T-cell (primary cell): Measurements from ENCODE around the gene PTPRS. TPM values are rescaled to one million over a fixed set of nuclear protein-coding genes. Genes with fewer than 3 reads are reported as not detected.

Source experiments
- ATAC-seq, 4 experiments: fragments of 200-7000 bp in 3 of 4; fragments of 150-1000 bp in 1 of 4; cut with Tn5 transposase; replicated peaks in 1 of 4; 1 replicate in 3 of 4; 2 replicates in 1 of 4; pipeline ENCODE4 v1.10.0; 2021; ENCODE audit warnings: moderate library complexity in 3 of 4, mild to moderate bottlenecking in 2 of 4, moderate number of reproducible peaks in 1 of 4
- CTCF ChIA-PET, 2 donors: fragments of 300-600 bp; sonication (Branson Sonifier 250); formaldehyde crosslinking; loops; one replicate each; lab custom pipeline; 2022; ENCODE audit warnings: antibody characterized with exemption in 2 of 2; lab: Charles Lee
- POLR2A ChIA-PET, 2 donors: fragments of 300-600 bp; sonication (Branson Sonifier 250); formaldehyde crosslinking; loops; one replicate each; lab custom pipeline; 2022; ENCODE audit warnings: antibody characterized with exemption in 2 of 2; lab: Charles Lee
- DNase-seq, 35 experiments: peaks; one replicate each; pipeline versions ENCODE4 v3.0.0 to v3.0.0-alpha.2; 2013 to 2023
- H3K27ac ChIP-seq: one replicate; pipeline ENCODE4 v1.5.1; 2013; ENCODE audit warnings: low read length
- H3K27me3 ChIP-seq, 2 experiments: replicated peaks in 1 of 2; 1 replicate in 1 of 2; 2 replicates in 1 of 2; pipeline versions ENCODE4 v1.6.1 to v1.7.0; 2013; ENCODE audit warnings: low read length in 1 of 2, mixed read lengths in 1 of 2; ENCODE audit not compliant: control insufficient read depth in 2 of 2, insufficient read depth in 2 of 2; ENCODE audit errors: extremely low read depth in 1 of 2
- H3K36me3 ChIP-seq, 2 donors: 1 replicate in 1 of 2; 2 replicates in 1 of 2; pipeline versions ENCODE4 v1.6.1 to v1.7.0; 2013; ENCODE audit warnings: low read length in 1 of 2; ENCODE audit not compliant: control insufficient read depth in 2 of 2, insufficient read depth in 1 of 2; ENCODE audit errors: extremely low read depth in 1 of 2
- H3K4me1 ChIP-seq, 2 experiments: 1 replicate in 1 of 2; 2 replicates in 1 of 2; pipeline versions ENCODE4 v1.6.1 to v1.7.0; 2013; ENCODE audit warnings: low read length in 2 of 2, mixed read lengths in 1 of 2; ENCODE audit not compliant: insufficient read depth in 2 of 2, control insufficient read depth in 1 of 2; ENCODE audit errors: extremely low read depth in 1 of 2
- H3K4me3 ChIP-seq, 2 donors: 1 replicate in 1 of 2; 2 replicates in 1 of 2; pipeline versions ENCODE4 v1.5.1 to v1.7.0; 2013; ENCODE audit warnings: mild to moderate bottlenecking in 2 of 2, low read length in 1 of 2, moderate library complexity in 1 of 2; ENCODE audit not compliant: control insufficient read depth in 1 of 2; ENCODE audit errors: extremely low read depth in 1 of 2
- H3K9me3 ChIP-seq: 2 replicates; pipeline ENCODE4 v1.7.0; 2013
- H3K27ac Mint-ChIP-seq, 2 donors: one replicate each; pipeline ENCODE4 v1.8.0; 2020 to 2021; ENCODE audit warnings: mild to moderate bottlenecking in 2 of 2, mixed read lengths in 2 of 2
- H3K27me3 Mint-ChIP-seq, 2 donors: one replicate each; pipeline ENCODE4 v1.8.0; 2021 to 2022; ENCODE audit warnings: mixed read lengths in 2 of 2
- H3K36me3 Mint-ChIP-seq: one replicate; pipeline ENCODE4 v1.8.0; 2021; ENCODE audit warnings: mixed read lengths
- H3K4me1 Mint-ChIP-seq, 3 donors: one replicate each; pipeline ENCODE4 v1.8.0; 2020 to 2022; ENCODE audit warnings: mixed read lengths in 3 of 3, mild to moderate bottlenecking in 1 of 3
- H3K4me3 Mint-ChIP-seq, 3 donors: one replicate each; pipeline ENCODE4 v1.8.0; 2020 to 2022; ENCODE audit warnings: mild to moderate bottlenecking in 3 of 3, mixed read lengths in 3 of 3, moderate library complexity in 3 of 3
- H3K9me3 Mint-ChIP-seq, 3 donors: one replicate each; pipeline ENCODE4 v1.8.0; 2020 to 2022; ENCODE audit warnings: mixed read lengths in 3 of 3
- WGBS: methylation state at CpG from one replicate; pipeline ENCODE4 v1.1.5; 2013; ENCODE audit warnings: missing lambda C conversion rate; ENCODE audit not compliant: insufficient coverage; 5-methylcytosine and 5-hydroxymethylcytosine counted together
- total RNA-seq, 35 experiments: library from RNA in 6 of 35; stranded (reverse) in 6 of 35; fragments of 120-200 nt in 1 of 35; gene quantifications; one replicate each; pipeline versions ENCODE4 v1.2.1 to v1.2.4 and lab custom pipeline; 2013 to 2026

The PTPRS gene
- total RNA-seq, 5 donors from 2014 or later (not counting 1 experiment from before 2014, with no cell fraction given): 2.9 to 5.6 (median 4.1) TPM

- no peak overlapping the region for H3K27ac Mint-ChIP-seq
- ChIA-PET CTCF (no interaction called here), POLR2A (no interaction called here)
- peaks cover 0 to 3% (median 0%) of the 10 kb centered on the region in 3 donors for H3K4me1 Mint-ChIP-seq
- H3K27ac ChIP-seq: no peak overlapping the region
- no peaks in the 10 kb centered on the region for H3K9me3 ChIP-seq
- H3K36me3 ChIP-seq: no peaks in the 10 kb centered on the region
- H3K27me3 Mint-ChIP-seq: peaks cover 4 to 18% of the 10 kb centered on the region in 2 donors
- DNase-seq (no peak), ATAC-seq (no peak)
- H3K36me3 Mint-ChIP-seq: no peaks in the 10 kb centered on the region
- H3K27me3 ChIP-seq: peaks cover 0 to 46% of the 10 kb centered on the region in 2 experiments
- H3K4me3 ChIP-seq: no peak overlapping the region
- H3K4me3 Mint-ChIP-seq: no peak overlapping the region
- peaks cover 0 to 2% (median 0%) of the 10 kb centered on the region in 3 donors for H3K9me3 Mint-ChIP-seq
- WGBS: 95% methylated on average over 4 of the region's 8 CpGs
- H3K4me1 ChIP-seq: peaks cover 0 to 2% of the 10 kb centered on the region in 2 experiments
These were observed 28.6 kb downstream of the PTPRS start for GRCh38 chr19:5312058-5312457.

GRCh38 chr19:5309438-5310204, 31.0 kb downstream of the PTPRS start:
- ChIA-PET POLR2A (no interaction called here), CTCF (no interaction called here)
- H3K27me3 Mint-ChIP-seq: peaks cover under 1 to 9% of the 10 kb centered on the region in 2 donors
- ATAC-seq (no peak), DNase-seq (no peak)
- Histone ChIP-seq H3K4me1 (peaks cover 0 to 2% of the 10 kb centered on the region in 2 experiments), H3K27me3 (peaks cover 0 to 45% of the 10 kb centered on the region in 2 experiments), H3K36me3 (no peaks in the 10 kb centered on the region), H3K9me3 (no peaks in the 10 kb centered on the region), H3K27ac (no peak overlapping the region), H3K4me3 (no peak overlapping the region)
- H3K27ac Mint-ChIP-seq: no peak overlapping the region
- H3K9me3 Mint-ChIP-seq: peaks cover 0 to 2% (median 0%) of the 10 kb centered on the region in 3 donors
- H3K4me3 Mint-ChIP-seq: no peak overlapping the region
- no peaks in the 10 kb centered on the region for H3K36me3 Mint-ChIP-seq
- H3K4me1 Mint-ChIP-seq: peaks cover 0 to 3% (median 0%) of the 10 kb centered on the region in 3 donors
- 63% methylated on average over 17 of the region's 17 CpGs for WGBS

- no peak overlapping the region for H3K27ac Mint-ChIP-seq
- H3K4me3 ChIP-seq: no peak overlapping the region
- 93% methylated on average over 8 of the region's 21 CpGs for WGBS
- no peak for DNase-seq
- H3K36me3 ChIP-seq: no peaks in the 10 kb centered on the region
- H3K9me3 ChIP-seq: no peaks in the 10 kb centered on the region
- H3K27ac ChIP-seq: no peak overlapping the region
- H3K4me1 Mint-ChIP-seq: peaks cover 0 to 3% (median 0%) of the 10 kb centered on the region in 3 donors
- H3K27me3 ChIP-seq: peaks cover 0 to 40% of the 10 kb centered on the region in 2 experiments
- H3K4me1 ChIP-seq: peaks cover 0 to 2% of the 10 kb centered on the region in 2 experiments
- peaks cover 0 to 2% (median 0%) of the 10 kb centered on the region in 3 donors for H3K9me3 Mint-ChIP-seq
- no peak for ATAC-seq
- peaks cover 3 to 9% of the 10 kb centered on the region in 2 donors for H3K27me3 Mint-ChIP-seq
- no peak overlapping the region for H3K4me3 Mint-ChIP-seq
- ChIA-PET CTCF (no interaction called here), POLR2A (no interaction called here)
- H3K36me3 Mint-ChIP-seq: no peaks in the 10 kb centered on the region
These were observed 31.9 kb downstream of the PTPRS start for GRCh38 chr19:5308451-5309437.

- ATAC-seq (no peak), DNase-seq (no peak)
- Mint-ChIP-seq H3K27ac (no peak overlapping the region), H3K27me3 (peaks cover 3 to 8% of the 10 kb centered on the region in 2 donors), H3K4me3 (no peak overlapping the region), H3K36me3 (no peaks in the 10 kb centered on the region), H3K9me3 (peaks cover 0 to 2% (median 0%) of the 10 kb centered on the region in 3 donors), H3K4me1 (no peaks in the 10 kb centered on the region)
- 95% methylated on average over 12 of the region's 19 CpGs for WGBS
- no peaks in the 10 kb centered on the region for H3K36me3 ChIP-seq
- H3K9me3 ChIP-seq: no peaks in the 10 kb centered on the region
- no peaks in the 10 kb centered on the region for H3K4me1 ChIP-seq
- H3K27me3 ChIP-seq: peaks cover 0 to 29% of the 10 kb centered on the region in 2 experiments
- ChIA-PET CTCF (no interaction called here), POLR2A (no interaction called here)
- H3K4me3 ChIP-seq: no peak overlapping the region
- H3K27ac ChIP-seq: no peak overlapping the region
These were observed 33.0 kb downstream of the PTPRS start for GRCh38 chr19:5307655-5308054.

GRCh38 chr19:5305163-5305562, 35.4 kb downstream of the PTPRS start:
- ChIA-PET POLR2A (no interaction called here), CTCF (no interaction called here)
- H3K4me1 Mint-ChIP-seq: no peaks in the 10 kb centered on the region

GRCh38 chr19:5304486-5304885, 36.1 kb downstream of the PTPRS start:
- Mint-ChIP-seq H3K36me3 (no peaks in the 10 kb centered on the region), H3K27ac (no peak overlapping the region), H3K9me3 (no peaks in the 10 kb centered on the region), H3K4me1 (no peaks in the 10 kb centered on the region), H3K27me3 (peaks cover 3 to 5% of the 10 kb centered on the region in 2 donors), H3K4me3 (no peak overlapping the region)
- Histone ChIP-seq H3K27ac (no peak overlapping the region), H3K36me3 (no peaks in the 10 kb centered on the region), H3K27me3 (peaks cover 0 to 17% of the 10 kb centered on the region in 2 experiments), H3K9me3 (no peaks in the 10 kb centered on the region), H3K4me1 (no peaks in the 10 kb centered on the region), H3K4me3 (no peak overlapping the region)
- POLR2A ChIA-PET: no interaction called here
- 83% methylated on average over 6 of the region's 6 CpGs for WGBS
- ATAC-seq (no peak), DNase-seq (no peak)
- CTCF ChIA-PET: no interaction called here

More at GRCh38 chr19:5305163-5305562, 35.4 kb downstream of the PTPRS start:
- H3K4me1 ChIP-seq: no peaks in the 10 kb centered on the region
- WGBS: 100% methylated on average over 1 of the region's 3 CpGs
- H3K9me3 Mint-ChIP-seq: no peaks in the 10 kb centered on the region
- DNase-seq (no peak), ATAC-seq (no peak)
- no peaks in the 10 kb centered on the region for H3K9me3 ChIP-seq
- no peak overlapping the region for H3K27ac Mint-ChIP-seq
- no peak overlapping the region for H3K27ac ChIP-seq
- H3K4me3 Mint-ChIP-seq: no peak overlapping the region
- H3K36me3 ChIP-seq: no peaks in the 10 kb centered on the region
- no peak overlapping the region for H3K4me3 ChIP-seq
- H3K27me3 ChIP-seq: peaks cover 0 to 17% of the 10 kb centered on the region in 2 experiments
- no peaks in the 10 kb centered on the region for H3K36me3 Mint-ChIP-seq
- H3K27me3 Mint-ChIP-seq: peaks cover 3 to 5% of the 10 kb centered on the region in 2 donors
